Measurements from ENCODE around the gene CYP4F8. TPM values are rescaled to one million over a fixed set of nuclear protein-coding genes. Genes with fewer than 3 reads are reported as not detected.

Gene CYP4F8
- total and polyA plus RNA-seq, 12 donors, result not detected

- no peaks in the 10 kb centered on the region for H3K36me3 ChIP-seq (replicated peaks in 1 of 2)
- TF ChIP-seq POLR2A (IDR thresholded peaks at IDR 0.05) (no peak), CTCF (IDR thresholded peaks at IDR 0.05) (no peak)
- peaks cover 6 to 9% of the 10 kb centered on the region in 2 donors for H3K4me1 ChIP-seq (replicated peaks in 1 of 2)
- H3K27ac ChIP-seq, result no peak overlapping the region
- WGBS, 4 donors, result 51 to 67% (median 57%) methylated on average over 3 of the region's 3 CpGs
- no peaks in the 10 kb centered on the region for H3K9me3 ChIP-seq (replicated peaks in 1 of 3)
- intact Hi-C loops (cut with DNase I), result no loop called here
- peaks cover 3% of the 10 kb centered on the region for H3K27me3 ChIP-seq
- no peak overlapping the region for H3K4me3 ChIP-seq
- no peak for DNase-seq
Measured at GRCh38 chr19:15669440-15669839, 54.4 kb downstream of the CYP4F8 start.

GRCh38 chr19:15669891-15670290, 54.9 kb downstream of the CYP4F8 start:
- H3K4me3 ChIP-seq, result no peak overlapping the region
- no peak overlapping the region for H3K27ac ChIP-seq
- no peak for DNase-seq
- H3K36me3 ChIP-seq (replicated peaks in 1 of 2), result no peaks in the 10 kb centered on the region
- WGBS, 4 donors, result 41 to 76% (median 55%) methylated on average over 4 of the region's 4 CpGs
- TF ChIP-seq POLR2A (IDR thresholded peaks at IDR 0.05) (no peak), CTCF (IDR thresholded peaks at IDR 0.05) (no peak)
- intact Hi-C loops (cut with DNase I), result no loop called here
- peaks cover 6 to 9% of the 10 kb centered on the region in 2 donors for H3K4me1 ChIP-seq (replicated peaks in 1 of 2)
- H3K9me3 ChIP-seq (replicated peaks in 1 of 3), result no peaks in the 10 kb centered on the region
- H3K27me3 ChIP-seq, result peaks cover 3% of the 10 kb centered on the region

- WGBS, 4 donors, result 51 to 83% (median 68%) methylated on average over 3 to 5 of the region's 5 CpGs
- Histone ChIP-seq H3K4me1 (replicated peaks in 1 of 2) (peaks cover 6 to 9% of the 10 kb centered on the region in 2 donors), H3K4me3 (no peak overlapping the region), H3K36me3 (replicated peaks in 1 of 2) (no peaks in the 10 kb centered on the region), H3K9me3 (replicated peaks in 1 of 3) (no peaks in the 10 kb centered on the region), H3K27ac (no peak overlapping the region), H3K27me3 (peaks cover 3% of the 10 kb centered on the region)
- intact Hi-C loops (cut with DNase I), result no loop called here
- TF ChIP-seq POLR2A (IDR thresholded peaks at IDR 0.05) (no peak), CTCF (IDR thresholded peaks at IDR 0.05) (no peak)
- no peak for DNase-seq
Measured at GRCh38 chr19:15671237-15671821, 56.3 kb downstream of the CYP4F8 start.

GRCh38 chr19:15671891-15672579, 57.0 kb downstream of the CYP4F8 start:
- Histone ChIP-seq H3K27ac (peak overlapping the region in 2 of 5 donors; percentile 44 to 87), H3K27me3 (peaks cover 3% of the 10 kb centered on the region), H3K36me3 (replicated peaks in 1 of 2) (no peaks in the 10 kb centered on the region), H3K4me1 (replicated peaks in 1 of 2) (peaks cover 6 to 9% of the 10 kb centered on the region in 2 donors), H3K9me3 (replicated peaks in 1 of 3) (no peaks in the 10 kb centered on the region), H3K4me3 (no peak overlapping the region)
- TF ChIP-seq POLR2A (IDR thresholded peaks at IDR 0.05), result no peak
- TF ChIP-seq CTCF (IDR thresholded peaks at IDR 0.05), result no peak
- intact Hi-C loops (cut with DNase I), result no loop called here
- 48 to 58% (median 52%) methylated on average over 7 to 10 of the region's 10 CpGs for WGBS, 4 donors
- DNase-seq, result no peak
